AG09309 (cell line): ENCODE measurements around the gene SDC1.

ENCODE experiments used
- DNase-seq: peaks from one replicate; pipeline ENCODE4 v3.0.0-alpha.2; 2010; ENCODE audit warnings: low read depth
- H3K4me3 ChIP-seq: 2 replicates; pipeline ENCODE4 v1.5.1; 2011; ENCODE audit warnings: mild to moderate bottlenecking, low read depth, low read length, moderate library complexity; ENCODE audit not compliant: control insufficient read depth
- CTCF ChIP-seq: IDR thresholded peaks from 2 replicates; pipeline ENCODE4 v1.5.1; 2011; ENCODE audit warnings: mild to moderate bottlenecking, low read depth, low read length, inconsistent platforms; ENCODE audit not compliant: insufficient read depth, control insufficient read depth; ENCODE audit errors: missing control alignments

SDC1 gene

GRCh38 chr2:20203072-20203471 lies 21.9 kb downstream of the SDC1 start:
- no peak for DNase-seq
- H3K4me3 ChIP-seq: no peak overlapping the region
- no peak for TF ChIP-seq CTCF

GRCh38 chr2:20201671-20202070 lies 23.3 kb downstream of the SDC1 start:
- TF ChIP-seq CTCF: no peak
- no peak for DNase-seq
- no peak overlapping the region for H3K4me3 ChIP-seq

GRCh38 chr2:20200697-20201555 lies 24.0 kb downstream of the SDC1 start:
- no peak for DNase-seq
- TF ChIP-seq CTCF: no peak
- no peak overlapping the region for H3K4me3 ChIP-seq

- H3K4me3 ChIP-seq: no peak overlapping the region
- no peak for DNase-seq
- TF ChIP-seq CTCF: no peak
Observed at GRCh38 chr2:20199633-20200270, 25.2 kb downstream of the SDC1 start.

GRCh38 chr2:20198796-20199632 lies 25.9 kb downstream of the SDC1 start:
- TF ChIP-seq CTCF: no peak
- DNase-seq: no peak
- no peak overlapping the region for H3K4me3 ChIP-seq

- no peak for DNase-seq
- H3K4me3 ChIP-seq: no peak overlapping the region
- TF ChIP-seq CTCF: no peak
Observed at GRCh38 chr2:20198001-20198400, 26.9 kb downstream of the SDC1 start.
